ENCODE results near the gene EFHC1.

Gene EFHC1

GRCh38 chr6:52503851-52504781, 84.0 kb downstream of the EFHC1 start:
- no peak for DNase-seq

GRCh38 chr6:52504782-52505136, 84.6 kb downstream of the EFHC1 start:
- DNase-seq, result no peak

- peak; percentile 26 to 36 for DNase-seq
Measured at GRCh38 chr6:52505726-52506409, 85.7 kb downstream of the EFHC1 start.

GRCh38 chr6:52506476-52506875, 86.3 kb downstream of the EFHC1 start:
- no peak for DNase-seq

GRCh38 chr6:52507557-52508260, 87.6 kb downstream of the EFHC1 start:
- DNase-seq, result no peak

- no peak for DNase-seq
Measured at GRCh38 chr6:52508261-52508739, 88.2 kb downstream of the EFHC1 start.

GRCh38 chr6:52509281-52510212, 89.4 kb downstream of the EFHC1 start:
- DNase-seq, result no peak

- no peak for DNase-seq
Measured at GRCh38 chr6:52510213-52510562, 90.0 kb downstream of the EFHC1 start.

- DNase-seq, result no peak
Measured at GRCh38 chr6:52511163-52511562, 91.0 kb downstream of the EFHC1 start.

- DNase-seq, result no peak
Measured at GRCh38 chr6:52511572-52512151, 91.5 kb downstream of the EFHC1 start.

- no peak for DNase-seq
Measured at GRCh38 chr6:52512199-52512598, 92.1 kb downstream of the EFHC1 start.

GRCh38 chr6:52513464-52513863, 93.3 kb downstream of the EFHC1 start:
- DNase-seq, result no peak

GRCh38 chr6:52513896-52514295, 93.8 kb downstream of the EFHC1 start:
- DNase-seq, result no peak

- no peak for DNase-seq
Measured at GRCh38 chr6:52514514-52514913, 94.4 kb downstream of the EFHC1 start.

GRCh38 chr6:52515219-52515960, 95.2 kb downstream of the EFHC1 start:
- DNase-seq, result no peak

GRCh38 chr6:52516269-52516668, 96.1 kb downstream of the EFHC1 start:
- DNase-seq, result no peak

GRCh38 chr6:52516943-52517342, 96.8 kb downstream of the EFHC1 start:
- DNase-seq, result no peak

- DNase-seq, result peak; percentile 58 to 67
Measured at GRCh38 chr6:52517502-52518278, 97.5 kb downstream of the EFHC1 start.

- no peak for DNase-seq
Measured at GRCh38 chr6:52518279-52518945, 98.3 kb downstream of the EFHC1 start.

GRCh38 chr6:52519618-52520017, 99.5 kb downstream of the EFHC1 start:
- DNase-seq, result no peak
